HepG2 (cell line): Measurements from ENCODE around the gene UBC. TPM values are rescaled to one million over a fixed set of nuclear protein-coding genes. Genes with fewer than 3 reads are reported as not detected.

Experiments
- ATAC-seq: fragments of 200-7000 bp; cut with Tn5 transposase; 3 replicates; pipeline ENCODE4 v1.9.1; 2020; ENCODE audit warnings: mild to moderate bottlenecking, moderate library complexity
- BruUV-seq: library from RNA; stranded (reverse); fragments of 400-500 nt; replicated peaks from 2 replicates; lab custom pipeline; 2021; lab: Mats Ljungman, UMichigan
- CTCF ChIA-PET: fragments of 300-600 bp; formaldehyde crosslinking; extraction: SDS; loops from one replicate; lab custom pipeline; 2021; ENCODE audit warnings: low total read pairs, inconsistent platforms, low intra/inter-chr PET ratio; lab: Yijun Ruan, JAX
- POLR2A ChIA-PET: fragments of 350-600 bp; sonication (Branson Sonifier 250); formaldehyde crosslinking; loops from one replicate; lab custom pipeline; 2020; ENCODE audit warnings: antibody characterized with exemption, inconsistent platforms; lab: Yijun Ruan, JAX
- DNase-seq: peaks from one replicate; pipeline ENCODE4 v3.0.0-alpha.2; 2015; ENCODE audit warnings: low spot score
- FAIRE-seq: peaks from 3 replicates; lab custom pipeline; 2011; peaks lifted over from hg19 to GRCh38; lab: Jason Lieb, UNC
- H2AFZ ChIP-seq: one replicate; pipeline ENCODE4 v1.6.1; 2011; ENCODE audit warnings: low read length, inconsistent platforms
- H3K27ac ChIP-seq: fragments of 300-600 bp; 3 replicates; pipeline ENCODE4 v1.8.0; 2011; ENCODE audit warnings: mixed run types, mild to moderate bottlenecking, mixed read lengths, low read length, inconsistent platforms; ENCODE audit not compliant: insufficient read depth; ENCODE audit errors: extremely low read length
- H3K27me3 ChIP-seq, 2 experiments: fragments of 200-600 bp in 1 of 2; 2 replicates in 1 of 2; 3 replicates in 1 of 2; pipeline versions ENCODE4 v1.6.0 to v1.8.0; 2011; ENCODE audit warnings: low read length in 2 of 2, mild to moderate bottlenecking in 2 of 2, moderate library complexity in 2 of 2, inconsistent platforms in 1 of 2; ENCODE audit not compliant: insufficient read depth in 2 of 2, control insufficient read depth in 1 of 2
- H3K36me3 ChIP-seq, 2 experiments: fragments of 200-600 bp in 1 of 2; replicated peaks in 1 of 2; 2 replicates in 1 of 2; 3 replicates in 1 of 2; pipeline versions ENCODE4 v1.5.1 to v1.8.0; 2011; ENCODE audit warnings: low read length in 2 of 2, inconsistent platforms in 1 of 2; ENCODE audit not compliant: insufficient read depth in 2 of 2, control insufficient read depth in 1 of 2
- H3K4me1 ChIP-seq: 2 replicates; pipeline ENCODE4 v1.5.1; 2012; ENCODE audit warnings: low read length, inconsistent platforms; ENCODE audit not compliant: insufficient read depth
- H3K4me2 ChIP-seq: 2 replicates; pipeline ENCODE4 v1.6.0; 2011; ENCODE audit warnings: low read depth, low read length, inconsistent platforms
- H3K4me3 ChIP-seq, 3 experiments: fragments of 200-600 bp in 1 of 3; sonication (generic), shearing (Covaris generic) in 1 of 3; replicated peaks in 1 of 3; 2 replicates each; pipeline ENCODE4 v1.5.1; 2011 to 2016; ENCODE audit warnings: low read length in 3 of 3, inconsistent platforms in 2 of 3, low read depth in 2 of 3, mild to moderate bottlenecking in 2 of 3, control low read depth in 1 of 3, mixed read lengths in 1 of 3; ENCODE audit not compliant: insufficient read depth in 1 of 3
- H3K79me2 ChIP-seq: one replicate; pipeline ENCODE4 v1.6.1; 2011; ENCODE audit warnings: low read length, inconsistent platforms; ENCODE audit not compliant: insufficient read depth
- H3K9ac ChIP-seq: 2 replicates; pipeline ENCODE4 v1.6.0; 2011; ENCODE audit warnings: mild to moderate bottlenecking, low read depth, low read length, inconsistent platforms; ENCODE audit not compliant: insufficient read depth
- H3K9me3 ChIP-seq: 2 replicates; pipeline ENCODE4 v1.5.1; 2012; ENCODE audit warnings: mild to moderate bottlenecking, low read length
- H4K20me1 ChIP-seq: 2 replicates; pipeline ENCODE4 v1.6.0; 2011; ENCODE audit warnings: inconsistent platforms, mild to moderate bottlenecking, low read length, moderate library complexity; ENCODE audit not compliant: insufficient read depth
- THAP11 ChIP-seq: IDR thresholded peaks from 2 replicates; pipeline ENCODE4 v1.6.1; 2016; ENCODE audit warnings: missing biosample characterization, missing genetic modification reagents
- ZBTB37 ChIP-seq: sonication (generic); formaldehyde crosslinking; IDR thresholded peaks from 2 replicates; pipeline ENCODE4 v1.4.0; 2020; ENCODE audit warnings: mild to moderate bottlenecking, missing genetic modification reagents
- ZNF770 ChIP-seq: sonication (generic); formaldehyde crosslinking; IDR thresholded peaks from 2 replicates; pipeline ENCODE4 v1.5.0; 2020; ENCODE audit warnings: mild to moderate bottlenecking, missing genetic modification reagents
- ZSCAN20 ChIP-seq: sonication (generic); formaldehyde crosslinking; IDR thresholded peaks from 2 replicates; pipeline ENCODE4 v1.4.0; 2020; ENCODE audit warnings: missing genetic modification reagents, mild to moderate bottlenecking, borderline replicate concordance
- WGBS: methylation state at CpG from one replicate; pipeline ENCODE4 v1.1.6; 2017; ENCODE audit warnings: low lambda C conversion rate; 5-methylcytosine and 5-hydroxymethylcytosine counted together
- in situ Hi-C: cut with HindIII; loops from 2 replicates; pipeline ENCODE4 v1.10.0; 2017; ENCODE audit warnings: low pct_unique_long_range_greater_than_20kb; ENCODE audit not compliant: extremely low pct_ligation_motif_present
- intact Hi-C: fragments of 100-400 bp; cut with micrococcal nuclease; formaldehyde crosslinking; loops from one replicate; pipeline ENCODE4 v1.10.0; 2022; ENCODE audit not compliant: unreplicated experiment
- polyA plus RNA-seq, 8 experiments: library from polyadenylated mRNA; depleted of rRNA in 3 of 8; stranded (reverse) in 7 of 8; unstranded in 1 of 8; fragments of >200 nt; fragmentation: Illumina TruSeq in 4 of 8; extraction: Trizol in 4 of 8; gene quantifications; 2 replicates each; pipeline versions ENCODE4 v1.2.1 to v1.2.3, GENCODE V29; 2011 to 2016; ENCODE audit warnings: low read depth in 4 of 8, missing spikeins in 1 of 8, mixed read lengths in 1 of 8; ENCODE audit not compliant: insufficient read depth in 1 of 8
- total RNA-seq, 5 experiments: library from RNA; depleted of rRNA; stranded (reverse); fragments of >200 nt; fragmentation: Illumina TruSeq; extraction: Trizol; gene quantifications; 2 replicates each; pipeline ENCODE4 v1.2.3, GENCODE V29; 2016; ENCODE audit warnings: low read depth in 1 of 5

The UBC gene
- total and polyA plus RNA-seq, 2 of the 13 experiments (the other 11 are each of a cell fraction or from before 2014, with no cell fraction given) = 805 to 1,432 TPM

- in situ Hi-C loops (no loop called here), intact Hi-C loops (no loop called here)
- DNase-seq (no peak), ATAC-seq (no peak), FAIRE-seq (no peak)
- Histone ChIP-seq H3K27ac (no peak overlapping the region), H3K9me3 (no peaks in the 10 kb centered on the region), H3K4me3 (no peak overlapping the region), H3K36me3 (peaks cover 0 to 4% of the 10 kb centered on the region in 2 experiments; a peak in 2 of 5 replicates), H2AFZ (no peak overlapping the region), H4K20me1 (no peaks in the 10 kb centered on the region; the same call in 1 of the 2 replicates), H3K79me2 (peaks cover 8% of the 10 kb centered on the region), H3K9ac (no peak overlapping the region), H3K4me1 (peaks cover 43% of the 10 kb centered on the region), H3K27me3 (no peaks in the 10 kb centered on the region), H3K4me2 (no peak overlapping the region)
- TF ChIP-seq ZSCAN20 (CRISPR knock-in tag) (no peak), THAP11 (CRISPR knock-in tag) (no peak), ZNF770 (CRISPR knock-in tag) (0 out of 2 replicates have a peak, but pooled peaks have one; percentile 21), ZBTB37 (CRISPR knock-in tag) (no peak)
- CTCF ChIA-PET = no interaction called here
- POLR2A ChIA-PET = interaction anchor here (1.5 kb wide), 1 partner anchor 9 kb away, joined by 3 read pairs; no protein-coding TSS in a partner anchor
- 93% methylated on average over 9 of the region's 9 CpGs for WGBS
- no TSS peak for BruUV-seq
Measured at GRCh38 chr12:124893792-124894516, 20.5 kb downstream of the UBC start.
